ENCODE data around the gene TUBB2A. TPM values are rescaled to one million over a fixed set of nuclear protein-coding genes. Genes with fewer than 3 reads are reported as not detected.
A peak's percentile ranks its signal among the peaks of the same experiment; 100 is the strongest.

TUBB2A gene
- total and polyA plus RNA-seq, 2 of the 13 experiments (the other 11 are each of a cell fraction or from before 2014, with no cell fraction given) = 35.3 to 106 TPM

DNA sequence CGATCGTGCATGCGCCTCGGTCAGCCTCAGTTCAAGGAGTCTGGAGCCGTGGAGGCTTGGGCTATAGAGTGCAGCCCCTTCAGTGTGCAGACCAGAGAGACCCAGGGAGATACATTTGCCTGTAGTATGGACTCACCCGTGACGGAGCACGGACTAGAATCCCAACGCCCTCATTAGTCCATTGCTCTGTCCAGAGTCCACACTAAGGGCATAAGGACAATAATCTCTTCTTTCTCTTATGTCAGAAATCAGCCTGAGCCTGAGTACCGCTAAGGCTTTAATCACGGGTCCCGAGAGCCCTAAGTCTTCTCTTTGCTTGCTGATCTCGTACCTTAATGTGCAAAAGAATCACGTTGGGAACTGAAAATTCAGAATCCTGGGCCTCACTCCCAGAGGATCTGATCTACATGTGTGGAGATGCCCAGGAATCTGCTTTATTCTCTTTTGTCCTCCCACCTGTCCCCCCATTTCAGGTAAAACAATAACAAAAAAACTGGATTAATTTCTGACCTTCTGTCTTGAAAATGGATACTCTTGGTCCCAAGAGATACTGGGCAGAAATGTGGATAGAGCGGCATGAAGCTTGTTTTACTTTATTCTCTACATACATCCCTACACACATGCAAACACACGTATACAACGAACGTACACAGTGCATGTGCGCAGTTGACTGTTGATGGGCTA lies 38.2 kb downstream of the TUBB2A start (continued):
- TF ChIP-seq USF2 (IDR thresholded peaks at IDR 0.05; ENCODE audit: low read depth, low read length) = no peak
- TF ChIP-seq USF2 (CRISPR knock-in tag; IDR thresholded peaks at IDR 0.05; ENCODE audit: borderline replicate concordance) = no peak
- no peak for TF ChIP-seq BORCS8-MEF2B (CRISPR knock-in tag; IDR thresholded peaks at IDR 0.05)
- TF ChIP-seq HNF4G (IDR thresholded peaks at IDR 0.05; ENCODE audit: borderline replicate concordance, low read depth, low read length) = peak; percentile 84; the same call in 1 of the 2 replicates
- TF ChIP-seq HNF4G (CRISPR knock-in tag; IDR thresholded peaks at IDR 0.05; ENCODE audit: borderline replicate concordance, low read depth) = peak; percentile 51; the same call in 1 of the 2 replicates
- TF ChIP-seq, protein P1, sequence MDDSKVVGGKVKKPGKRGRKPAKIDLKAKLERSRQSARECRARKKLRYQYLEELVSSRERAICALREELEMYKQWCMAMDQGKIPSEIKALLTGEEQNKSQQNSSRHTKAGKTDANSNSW (CRISPR knock-in tag; IDR thresholded peaks at IDR 0.05; ENCODE audit: borderline replicate concordance) = no peak; the same call in 1 of the 2 replicates
- TF ChIP-seq PAX8 (CRISPR knock-in tag; IDR thresholded peaks at IDR 0.05; ENCODE audit: borderline replicate concordance) = peak; percentile 22; the same call in 1 of the 2 replicates
- TF ChIP-seq, protein P2, sequence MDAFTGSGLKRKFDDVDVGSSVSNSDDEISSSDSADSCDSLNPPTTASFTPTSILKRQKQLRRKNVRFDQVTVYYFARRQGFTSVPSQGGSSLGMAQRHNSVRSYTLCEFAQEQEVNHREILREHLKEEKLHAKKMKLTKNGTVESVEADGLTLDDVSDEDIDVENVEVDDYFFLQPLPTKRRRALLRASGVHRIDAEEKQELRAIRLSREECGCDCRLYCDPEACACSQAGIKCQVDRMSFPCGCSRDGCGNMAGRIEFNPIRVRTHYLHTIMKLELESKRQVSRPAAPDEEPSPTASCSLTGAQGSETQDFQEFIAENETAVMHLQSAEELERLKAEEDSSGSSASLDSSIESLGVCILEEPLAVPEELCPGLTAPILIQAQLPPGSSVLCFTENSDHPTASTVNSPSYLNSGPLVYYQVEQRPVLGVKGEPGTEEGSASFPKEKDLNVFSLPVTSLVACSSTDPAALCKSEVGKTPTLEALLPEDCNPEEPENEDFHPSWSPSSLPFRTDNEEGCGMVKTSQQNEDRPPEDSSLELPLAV (CRISPR knock-in tag; conservative IDR thresholded peaks at IDR 0.05; ENCODE audit: low read depth) = no peak
- TF ChIP-seq ZFP1 (CRISPR knock-in tag; IDR thresholded peaks at IDR 0.05) = no peak
- no peak for TF ChIP-seq CEBPZ (IDR thresholded peaks at IDR 0.05; ENCODE audit: low read length)
- TF ChIP-seq ZNF460 (CRISPR knock-in tag; IDR thresholded peaks at IDR 0.05; ENCODE audit: borderline replicate concordance) = no peak; the same call in 1 of the 2 replicates
- TF ChIP-seq ATF4 (CRISPR knock-in tag; IDR thresholded peaks at IDR 0.05) = no peak
- TF ChIP-seq SMAD9 (CRISPR knock-in tag; IDR thresholded peaks at IDR 0.05) = no peak
- no peak for TF ChIP-seq RBFOX2 (IDR thresholded peaks at IDR 0.05; ENCODE audit: low read depth, low read length)
- TF ChIP-seq ZFP82 (CRISPR knock-in tag; IDR thresholded peaks at IDR 0.05; ENCODE audit: borderline replicate concordance) = peak; percentile 63
- TF ChIP-seq CBX2 (IDR thresholded peaks at IDR 0.05; ENCODE audit: low read depth, low read length) = no peak
- TF ChIP-seq CBX2 (CRISPR knock-in tag; IDR thresholded peaks at IDR 0.05; ENCODE audit: low read depth) = no peak
- no peak for TF ChIP-seq PHB2 (IDR thresholded peaks at IDR 0.05; ENCODE audit: partially characterized antibody)
- no peak for TF ChIP-seq ETV5 (CRISPR knock-in tag; IDR thresholded peaks at IDR 0.05; ENCODE audit: borderline replicate concordance)
- TF ChIP-seq ZZZ3 (CRISPR knock-in tag; IDR thresholded peaks at IDR 0.05; ENCODE audit: borderline replicate concordance) = no peak
- TF ChIP-seq NCOR1 (IDR thresholded peaks at IDR 0.05; ENCODE audit: borderline replicate concordance, low read length) = peak; percentile 70; the same call in 1 of the 2 replicates
- TF ChIP-seq ZNF296 (CRISPR knock-in tag; conservative IDR thresholded peaks at IDR 0.05) = no peak; the same call in 1 of the 2 replicates

Measured in HepG2 (cell line).